ENCODE data around the gene GCH1.

The GCH1 gene

DNA sequence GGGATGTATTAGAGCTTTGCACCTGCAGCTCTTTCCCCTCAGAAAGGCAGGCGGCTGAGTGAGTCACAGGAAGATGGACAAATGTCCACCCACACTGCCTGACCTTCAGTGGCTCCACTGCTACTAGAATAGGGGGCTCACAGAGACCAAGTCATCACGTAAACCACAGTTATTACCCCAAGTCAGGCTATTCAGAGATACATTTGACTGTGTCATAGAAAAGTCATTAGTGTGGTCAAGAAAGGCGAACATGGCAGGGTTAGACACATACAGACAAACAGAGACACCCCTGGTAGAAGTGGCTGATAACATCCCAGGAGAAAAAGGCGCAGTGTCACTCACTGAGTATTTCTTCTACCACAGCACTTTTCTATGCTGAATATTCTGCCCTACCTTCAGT lies 36.0 kb downstream of the GCH1 start:
- DNase-seq (ENCODE audit: low spot score): no peak

DNA sequence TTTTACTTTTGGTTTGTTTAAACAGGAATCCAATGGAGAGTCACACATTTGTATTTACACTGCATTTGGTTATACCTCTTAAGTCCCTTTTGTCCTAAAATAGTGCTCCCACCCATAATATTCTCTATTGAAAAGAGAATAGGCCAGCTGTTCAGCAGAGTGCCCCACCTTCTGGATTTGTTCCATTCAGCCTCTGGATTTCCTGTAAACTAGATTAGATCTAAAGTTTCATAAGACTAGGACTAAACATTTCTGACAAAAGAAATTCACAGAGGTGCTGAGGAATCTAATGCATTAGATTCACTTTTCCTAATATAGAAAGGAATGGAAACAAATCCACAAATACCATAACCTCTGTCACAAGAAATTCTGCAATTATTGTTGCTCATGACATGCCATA lies 38.1 kb downstream of the GCH1 start:
- no peak for DNase-seq (ENCODE audit: low spot score)

DNA sequence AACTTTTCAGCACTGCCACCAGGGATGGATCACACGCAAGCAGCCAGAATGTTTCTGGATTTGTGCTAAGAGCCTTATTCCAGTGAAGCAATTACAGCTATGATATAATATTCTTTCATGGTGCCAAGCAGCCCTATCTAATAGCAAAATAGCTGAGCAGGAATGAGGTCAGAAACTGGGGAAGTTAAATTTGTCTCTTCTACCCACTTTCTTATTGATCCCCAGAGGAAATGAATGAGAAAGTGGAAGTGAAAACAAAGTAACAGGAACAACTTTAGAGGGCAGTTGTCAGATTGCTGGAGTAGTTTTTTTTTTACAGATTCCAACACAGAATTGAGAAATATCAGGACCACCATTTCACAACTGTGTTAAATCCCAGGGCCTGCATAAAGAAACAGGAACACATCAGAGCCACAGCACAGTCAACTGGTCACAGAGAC lies 44.8 kb downstream of the GCH1 start:
- DNase-seq (ENCODE audit: low spot score): no peak

DNA sequence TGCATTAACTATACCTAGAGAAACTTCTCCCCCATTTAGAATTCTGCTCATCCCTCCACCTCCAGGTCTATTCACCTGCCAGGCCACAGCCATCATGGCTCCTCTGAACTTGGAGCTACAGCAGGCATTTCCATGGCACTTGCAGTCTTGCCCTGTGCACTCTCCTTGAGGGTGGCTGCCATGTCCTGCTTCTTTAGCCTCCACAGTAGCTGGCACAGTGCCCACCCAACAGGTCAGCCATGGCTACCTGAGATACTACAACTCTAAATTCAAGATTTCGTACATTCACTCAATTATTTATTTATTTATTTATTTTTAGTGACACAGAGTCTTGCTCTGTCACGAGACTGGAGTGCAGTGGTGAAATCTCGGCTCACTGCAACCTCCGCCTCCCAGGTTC lies 46.5 kb downstream of the GCH1 start:
- no peak for DNase-seq (ENCODE audit: low spot score)

DNA sequence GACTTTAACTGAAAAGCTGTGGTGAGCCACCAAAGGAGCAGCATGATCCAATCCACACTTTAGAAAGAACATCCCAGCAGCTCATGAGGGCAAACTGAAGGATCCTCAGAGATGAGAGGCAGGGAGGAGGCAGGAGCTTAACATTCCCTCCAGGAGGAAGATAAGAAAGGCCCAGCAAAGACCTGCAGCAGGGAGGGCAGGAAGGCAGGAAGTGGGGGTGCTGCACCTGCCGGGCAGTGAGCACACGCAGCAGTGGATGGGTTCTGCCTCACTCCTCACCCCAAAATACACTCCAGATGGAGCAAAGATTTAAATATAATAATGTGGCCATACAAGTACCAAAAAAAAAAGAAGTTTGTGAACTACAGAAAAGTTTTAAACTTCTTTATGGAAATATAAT lies 48.4 kb downstream of the GCH1 start:
- no peak for DNase-seq (ENCODE audit: low spot score)

DNA sequence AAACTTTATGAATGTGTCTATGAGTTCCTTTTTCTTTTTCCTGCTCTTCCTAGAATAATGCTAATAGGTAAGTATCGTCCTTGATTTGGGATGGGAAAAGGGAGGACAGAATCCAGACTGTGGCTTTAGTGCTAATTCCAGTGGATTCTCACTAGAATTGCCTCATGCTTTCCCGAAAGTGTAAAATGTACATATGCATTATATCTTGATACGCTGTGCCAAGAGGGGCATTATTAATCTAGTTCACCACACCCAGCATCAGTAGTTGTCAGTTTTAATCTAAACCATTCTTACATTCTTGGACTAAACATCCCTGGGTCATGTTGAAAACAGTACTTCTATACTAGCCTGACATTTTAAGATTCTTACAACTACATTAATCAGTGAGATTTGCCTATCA lies 49.3 kb downstream of the GCH1 start:
- no peak for DNase-seq (ENCODE audit: low spot score)

DNA sequence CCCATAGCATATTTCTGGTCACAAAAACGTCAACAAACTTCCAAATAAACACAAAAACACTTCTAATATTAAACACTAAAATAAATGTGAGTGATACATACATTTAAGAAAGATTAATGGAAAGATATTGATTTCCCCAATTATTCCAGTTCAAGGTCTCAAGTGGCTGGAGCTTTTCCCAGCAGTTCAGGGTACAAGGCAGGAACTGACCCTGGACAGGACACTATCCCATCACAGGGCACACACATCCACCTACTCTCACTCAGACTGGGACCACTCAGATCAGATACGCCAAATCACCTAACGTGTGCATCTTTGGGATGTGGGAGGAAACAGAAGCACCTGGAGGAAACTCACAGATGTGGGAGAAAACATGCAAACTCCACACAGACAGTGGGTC lies 50.4 kb downstream of the GCH1 start:
- DNase-seq (ENCODE audit: low spot score): no peak

DNA sequence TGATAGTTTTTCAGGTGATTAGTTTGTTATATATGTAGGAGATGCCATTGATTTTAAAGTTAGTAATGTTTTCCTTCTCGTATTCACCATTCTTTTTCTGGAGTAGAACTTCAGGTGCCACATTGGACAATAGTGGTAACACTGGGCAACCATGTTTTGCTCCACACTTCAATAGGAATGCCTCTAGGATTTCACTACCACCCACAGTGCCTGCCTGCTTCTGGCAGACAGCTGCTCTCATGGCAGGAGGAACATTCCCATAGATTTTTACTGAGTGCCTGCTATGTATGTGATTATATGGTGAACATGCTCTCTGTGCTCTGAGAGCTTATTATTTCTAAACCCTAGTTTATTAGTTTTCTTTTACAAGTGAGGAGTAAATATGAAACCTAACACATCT lies 53.7 kb downstream of the GCH1 start:
- no peak for DNase-seq (ENCODE audit: low spot score)

DNA sequence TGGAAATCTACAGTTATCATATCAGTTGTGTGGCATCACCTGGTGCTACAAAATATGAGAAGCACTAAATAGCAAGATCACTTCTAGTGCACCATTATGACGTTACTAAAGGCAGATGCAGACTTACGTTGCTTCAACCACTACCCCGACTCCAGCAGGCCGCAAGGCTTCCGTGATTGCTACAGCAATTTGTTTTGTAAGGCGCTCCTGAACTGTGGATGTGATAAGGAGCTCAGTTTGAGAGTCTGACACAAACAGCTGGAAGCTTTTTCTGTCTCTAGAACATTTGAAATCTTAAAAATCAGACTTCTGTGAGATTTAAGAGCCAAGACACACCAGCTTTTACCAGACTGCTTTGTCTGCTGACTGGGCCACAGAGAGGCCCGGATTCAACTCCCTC lies 57.0 kb downstream of the GCH1 start:
- DNase-seq (ENCODE audit: low spot score): no peak

DNA sequence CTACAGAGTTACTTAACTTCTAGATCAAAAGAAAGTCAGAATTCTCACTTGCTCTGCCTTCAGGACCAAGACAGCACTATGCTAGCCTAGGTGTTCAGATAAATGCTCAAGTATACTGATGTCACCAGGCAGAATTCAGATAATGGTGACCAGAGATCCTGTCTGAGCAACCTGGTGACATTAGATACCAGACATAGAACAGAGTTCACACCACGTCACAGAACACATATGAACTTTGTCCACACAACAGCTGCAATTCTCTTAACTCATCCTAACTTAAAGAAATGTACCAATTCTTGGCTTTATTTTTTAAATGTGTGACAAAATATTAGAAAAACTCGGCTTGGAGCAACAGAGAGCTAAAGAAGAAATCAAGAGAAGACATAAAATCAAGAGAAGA lies 58.1 kb downstream of the GCH1 start:
- DNase-seq (ENCODE audit: low spot score): no peak

DNA sequence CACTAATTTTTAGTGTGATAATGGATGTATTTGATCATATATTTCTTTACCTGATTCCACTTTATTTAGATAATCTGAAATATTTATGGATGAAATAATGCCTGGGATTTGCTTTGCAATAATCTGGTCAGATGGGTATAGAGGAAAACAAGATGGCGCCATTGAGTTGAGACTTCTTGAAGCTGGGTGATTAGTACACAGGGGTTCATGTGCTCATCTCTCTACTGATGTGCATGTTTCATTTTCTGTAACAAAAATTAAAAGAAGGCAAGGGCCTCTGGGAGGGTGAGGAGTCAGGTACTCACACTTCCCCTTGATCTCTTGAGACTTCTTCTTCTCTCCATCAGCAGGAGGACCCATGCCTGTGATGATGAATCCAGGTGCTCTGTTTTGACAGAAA lies 61.8 kb downstream of the GCH1 start:
- no peak for DNase-seq (ENCODE audit: low spot score)

DNA sequence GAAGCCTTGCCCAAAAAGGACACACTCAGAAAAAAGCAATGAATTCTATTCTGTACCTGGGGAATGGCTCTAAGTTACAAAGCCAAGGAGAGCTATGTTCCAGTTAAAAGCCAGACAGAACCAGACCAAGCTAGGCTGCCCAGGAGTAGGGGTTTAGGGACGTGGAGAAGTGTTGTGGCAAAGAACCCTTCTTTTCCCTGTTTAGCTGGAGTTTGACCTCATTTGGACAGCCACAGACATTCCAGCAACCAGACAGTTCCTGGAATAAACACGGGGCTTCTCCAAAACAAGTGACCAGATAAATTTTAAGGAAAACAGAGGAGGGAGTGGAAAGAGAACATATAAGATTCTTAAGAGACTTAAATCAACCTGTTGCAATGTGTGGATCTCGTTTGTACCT lies 62.3 kb downstream of the GCH1 start:
- no peak for DNase-seq (ENCODE audit: low spot score)

DNA sequence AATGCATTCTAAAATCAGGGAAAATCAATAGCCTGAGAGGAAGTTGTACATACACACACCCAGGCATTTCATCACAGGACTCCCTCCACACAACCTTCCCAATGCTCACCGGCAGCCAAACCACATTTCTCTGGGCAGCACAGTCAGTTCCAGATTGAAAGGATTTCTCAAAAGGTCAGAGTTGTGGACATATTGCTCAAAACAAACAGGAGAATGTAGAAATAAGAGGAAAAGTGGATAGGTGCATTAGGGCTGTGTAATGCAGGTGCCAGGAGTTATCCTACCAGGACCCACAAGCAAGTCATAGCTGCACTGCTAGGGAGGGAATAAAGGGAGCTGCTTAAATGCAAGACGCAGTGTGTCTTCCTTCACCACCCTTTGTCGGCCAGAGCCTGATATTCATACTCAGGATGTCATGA lies 62.9 kb downstream of the GCH1 start:
- DNase-seq (ENCODE audit: low spot score): no peak

DNA sequence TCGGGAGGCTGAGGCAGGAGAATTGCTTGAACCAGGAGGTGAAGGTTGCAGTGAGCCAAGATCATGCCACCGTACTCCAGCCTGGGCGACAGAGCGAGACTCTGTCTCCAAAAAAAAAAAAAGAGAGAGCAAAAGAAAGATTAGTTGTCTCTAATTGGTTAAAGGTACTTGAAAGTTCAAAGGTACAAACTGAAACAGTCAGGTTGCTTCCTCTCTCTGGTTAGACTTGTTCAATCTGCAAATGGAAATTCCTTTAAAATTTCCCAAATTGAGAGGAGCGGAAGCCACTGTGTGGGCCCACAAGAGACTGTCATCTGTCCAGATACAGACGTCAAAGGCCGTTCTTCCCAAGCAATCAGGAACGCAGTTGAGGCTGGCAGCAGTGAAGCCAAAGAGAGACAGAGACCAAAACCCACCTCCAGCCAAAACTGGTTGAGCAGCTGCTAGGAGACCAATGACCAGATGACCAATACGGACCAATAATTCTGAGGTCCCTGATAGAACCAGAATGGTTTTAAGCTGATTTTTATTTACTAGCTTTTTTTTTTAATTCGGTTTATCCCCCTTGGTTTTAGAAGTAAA lies 63.6 kb downstream of the GCH1 start:
- DNase-seq (ENCODE audit: low spot score): no peak

DNA sequence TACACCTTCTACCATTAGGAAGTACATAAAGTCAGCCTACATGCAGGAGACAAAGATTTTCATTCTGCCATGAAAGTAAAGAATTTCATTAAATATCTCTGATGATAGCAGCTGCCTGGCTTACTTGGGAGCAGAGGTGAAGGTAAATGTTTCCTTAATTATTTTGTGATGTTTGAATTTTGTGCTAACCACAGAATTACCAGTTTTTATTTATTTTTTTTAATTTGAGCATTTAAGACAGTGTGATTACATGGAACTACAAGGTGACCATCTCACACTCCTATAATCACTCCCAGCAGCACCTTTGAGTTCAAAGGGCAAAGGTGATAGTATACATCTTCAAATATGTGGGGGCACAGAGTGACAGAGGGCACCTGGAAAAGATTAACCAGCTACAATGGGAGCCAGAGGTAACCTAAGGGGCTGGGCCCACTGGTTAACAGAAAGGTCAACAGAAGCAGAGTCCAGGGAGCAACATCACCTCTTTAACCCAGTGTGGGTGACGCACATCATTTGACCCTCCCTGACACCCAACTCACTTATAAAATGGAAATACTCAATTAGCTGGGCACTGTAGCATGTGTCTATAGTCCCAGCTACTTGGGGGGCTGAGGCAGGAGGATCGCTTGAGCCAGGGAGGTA lies 65.0 kb downstream of the GCH1 start:
- DNase-seq (ENCODE audit: low spot score): no peak

DNA sequence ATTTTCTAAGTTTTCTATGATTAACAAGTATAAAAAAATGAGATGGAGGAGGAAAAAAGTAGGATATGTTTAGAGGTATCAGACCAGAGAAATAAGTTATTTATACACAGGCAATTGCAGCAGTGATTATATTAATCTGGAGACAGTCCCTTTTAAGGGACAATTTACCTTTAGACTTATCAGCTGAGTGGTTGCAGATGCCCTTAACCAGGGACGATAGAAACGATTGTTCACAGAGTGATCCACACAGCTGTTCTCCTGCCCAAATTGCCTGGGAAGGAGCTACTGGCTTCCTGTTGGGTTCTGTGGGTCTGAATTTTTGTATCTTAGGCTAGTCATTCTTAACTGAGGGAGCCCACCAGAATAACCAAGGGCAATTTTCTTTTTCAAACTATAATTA lies 66.4 kb downstream of the GCH1 start:
- no peak for DNase-seq (ENCODE audit: low spot score)

DNA sequence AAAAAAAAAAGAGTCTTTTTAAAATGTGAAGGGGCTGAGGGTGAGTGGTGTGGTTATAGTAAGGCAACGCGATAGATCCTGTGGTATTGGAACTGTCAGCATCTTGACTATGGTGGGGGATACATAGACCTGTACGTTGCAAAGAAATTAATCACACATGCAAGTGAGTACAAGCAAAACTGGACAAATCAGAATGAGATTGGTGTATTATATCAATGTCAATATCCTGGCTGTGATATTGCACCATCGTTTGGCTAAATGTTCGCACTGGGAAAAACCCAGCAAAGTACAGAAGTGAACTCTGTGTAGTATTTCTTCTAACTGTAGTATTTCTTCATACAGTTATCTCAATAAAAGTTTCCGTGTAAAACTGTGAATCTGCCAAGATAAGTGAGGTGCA lies 67.9 kb downstream of the GCH1 start:
- DNase-seq (ENCODE audit: low spot score): no peak

DNA sequence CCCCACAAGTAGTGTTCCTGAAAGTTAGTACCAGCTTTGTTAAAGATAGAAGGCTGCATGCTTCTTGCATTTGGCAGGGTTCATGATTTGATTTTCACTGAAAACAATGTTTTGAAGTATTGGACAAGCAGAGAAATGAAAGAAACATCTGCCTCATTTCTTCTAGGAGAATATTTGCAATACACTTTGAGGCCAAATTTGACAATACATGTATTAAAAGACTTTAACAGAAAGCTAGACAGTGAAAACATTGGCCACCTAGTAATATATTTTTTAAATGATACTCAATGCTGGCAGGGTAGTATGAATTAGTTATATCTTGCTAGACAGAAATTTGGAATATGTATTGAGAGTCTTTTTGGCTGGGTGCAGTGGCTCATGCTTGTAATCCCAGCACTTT lies 68.5 kb downstream of the GCH1 start:
- DNase-seq (ENCODE audit: low spot score): no peak

DNA sequence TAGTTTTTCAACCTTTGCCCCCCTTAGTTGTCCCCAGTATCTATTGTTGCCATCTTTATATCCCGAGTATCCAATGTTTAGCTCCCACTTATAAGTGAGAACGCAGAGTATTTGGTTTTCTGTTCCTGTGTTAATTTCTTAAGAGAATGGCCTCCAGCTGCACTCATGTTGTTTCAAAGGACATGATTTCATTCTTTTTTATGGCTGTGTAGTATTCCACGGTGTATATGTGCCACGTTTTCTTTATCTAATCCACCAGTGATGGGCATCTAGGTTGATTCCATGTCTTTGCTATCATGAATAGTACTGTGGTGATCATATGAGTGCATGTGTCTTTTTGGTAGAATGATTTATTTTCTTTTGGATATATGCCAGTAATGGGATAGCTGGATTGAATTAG lies 72.0 kb downstream of the GCH1 start:
- no peak for DNase-seq (ENCODE audit: low spot score)

DNA sequence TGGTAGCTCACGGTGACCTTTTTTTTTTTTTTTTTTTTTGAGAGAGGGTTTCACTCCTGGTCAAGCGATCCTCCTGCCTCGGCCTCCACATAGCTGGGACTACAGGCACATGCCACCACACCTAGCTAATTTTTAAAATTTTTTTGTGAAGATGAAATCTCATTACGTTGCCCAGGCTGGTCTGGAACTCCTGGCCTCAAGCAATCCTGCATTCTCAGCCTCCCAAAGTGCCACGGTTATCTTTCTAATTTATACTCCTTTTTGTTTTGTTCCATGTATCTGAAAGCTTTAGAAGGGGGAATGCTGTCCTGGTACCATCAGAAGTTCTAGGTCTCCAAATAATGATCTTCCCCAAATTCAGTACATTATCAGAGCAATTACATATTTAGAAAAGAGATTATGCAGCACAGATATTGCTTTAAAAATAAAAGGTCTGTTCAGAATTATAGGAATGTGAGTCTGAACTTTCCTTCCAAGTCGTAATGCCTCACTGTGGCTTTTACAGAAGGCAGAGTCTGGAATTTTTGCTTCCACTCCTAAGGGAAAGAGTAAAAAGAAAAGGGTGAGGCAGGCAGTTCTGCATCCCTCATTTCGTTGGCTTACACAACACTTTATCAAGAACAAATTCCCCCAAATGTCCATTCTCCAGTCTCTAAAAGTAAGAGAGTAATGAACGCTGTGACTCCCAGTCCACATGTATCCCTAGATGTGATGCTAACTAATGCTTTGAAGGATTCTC lies 73.0 kb downstream of the GCH1 start:
- no peak for DNase-seq (ENCODE audit: low spot score)

DNA sequence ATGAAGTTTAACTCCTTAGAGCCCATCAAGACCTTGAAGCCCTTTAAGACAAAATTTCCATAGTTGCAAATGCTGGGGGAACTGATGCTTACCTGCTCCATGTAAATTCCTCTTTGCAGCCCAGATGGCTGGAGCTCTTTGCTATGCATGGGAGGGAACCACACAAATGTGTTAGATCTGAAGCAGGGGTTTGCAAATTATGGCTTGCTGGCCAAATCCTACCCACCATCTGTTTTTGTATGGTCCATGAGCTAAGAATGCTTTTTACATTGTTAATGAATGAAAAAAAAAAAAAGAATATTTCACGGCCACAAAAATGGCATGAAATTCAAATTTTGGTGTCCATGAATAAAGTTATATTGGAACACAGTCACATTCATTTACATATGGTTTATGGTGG lies 74.6 kb downstream of the GCH1 start:
- DNase-seq (ENCODE audit: low spot score): no peak

DNA sequence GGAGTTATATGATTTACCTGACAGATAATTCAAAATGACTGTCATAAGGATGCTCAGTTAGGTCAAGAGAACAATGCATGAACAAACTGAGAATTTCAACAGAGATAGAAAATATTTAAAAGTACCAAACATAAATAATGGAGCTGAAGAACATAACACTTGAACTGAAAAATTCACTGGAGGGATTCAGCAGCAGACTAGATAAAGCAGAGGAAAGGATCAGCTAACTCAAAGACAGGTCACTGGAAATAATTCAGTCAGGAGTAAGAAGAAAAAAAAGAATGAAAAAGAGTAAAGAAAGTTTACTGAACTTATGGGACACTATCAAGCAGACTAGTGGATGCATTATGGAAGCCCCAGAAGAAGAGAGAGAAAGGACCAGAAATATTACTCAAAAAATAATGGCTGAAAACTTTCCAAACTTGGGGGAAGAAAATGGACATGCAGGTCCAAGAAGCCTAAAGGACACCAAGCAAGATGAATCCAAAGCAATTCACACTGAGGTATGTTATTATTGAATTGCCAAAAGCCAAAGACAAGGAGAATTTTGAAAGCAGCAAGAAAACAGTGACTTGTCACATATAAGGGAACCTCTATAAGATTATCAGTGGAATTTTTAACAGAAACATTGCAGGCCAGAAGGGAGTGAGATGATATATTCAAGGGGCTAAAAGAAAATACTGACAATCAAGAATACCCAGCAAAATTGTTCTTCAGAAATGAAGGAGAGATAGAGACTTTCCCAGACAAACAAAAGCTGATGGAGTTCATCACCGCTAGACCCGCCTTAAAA lies 78.7 kb downstream of the GCH1 start:
- DNase-seq (ENCODE audit: low spot score): no peak

DNA sequence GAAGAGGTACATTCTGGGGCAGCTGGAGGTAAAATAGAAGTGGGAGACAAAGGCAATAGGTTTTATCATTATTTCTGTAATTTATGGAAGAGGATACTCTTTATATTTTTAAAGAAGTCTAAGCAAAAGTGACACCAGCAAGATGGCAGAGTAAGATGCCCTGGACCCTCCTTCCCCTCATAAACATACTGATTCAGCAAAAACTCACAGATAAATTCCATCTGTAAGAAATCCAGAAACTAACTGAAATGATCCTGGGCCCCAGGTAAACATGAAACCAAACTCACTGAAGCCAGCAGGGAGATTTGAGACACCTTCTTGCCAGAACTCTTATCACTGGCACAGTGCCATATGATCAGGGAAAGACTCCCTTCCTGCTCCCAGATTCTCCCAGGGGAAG lies 79.9 kb downstream of the GCH1 start:
- no peak for DNase-seq (ENCODE audit: low spot score)
